Measurements from ENCODE around the gene CNOT10.
"Not testable (repeated sequence)": the region's sequence is repeated elsewhere in the genome, so short reads cannot be mapped to it uniquely, and the experiment has no call there.

Gene CNOT10

GRCh38 chr3:32758375-32758753, 73.4 kb downstream of the CNOT10 start:
- no peak for DNase-seq (ENCODE audit: low spot score)

DNA sequence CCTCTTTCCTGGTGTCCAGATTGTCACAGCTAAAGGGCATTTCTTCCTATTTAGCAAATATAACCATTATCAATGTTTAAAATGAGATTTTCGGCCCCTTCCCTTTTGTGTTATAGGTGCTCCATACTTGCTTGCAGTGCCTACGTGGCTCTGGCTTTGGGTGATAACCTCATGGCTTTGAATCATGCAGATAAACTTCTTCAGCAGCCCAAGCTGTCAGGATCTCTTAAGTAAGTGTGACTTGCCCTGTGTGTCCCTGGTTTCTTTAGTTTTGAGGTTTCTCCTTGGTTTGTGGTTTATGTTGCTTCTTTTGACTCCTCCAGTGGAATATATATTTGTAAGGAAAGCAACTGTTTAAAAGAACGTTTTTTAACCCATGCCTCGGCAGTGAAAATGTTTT, 74.4 kb downstream of the CNOT10 start:
- no peak for DNase-seq (ENCODE audit: low spot score)

DNA sequence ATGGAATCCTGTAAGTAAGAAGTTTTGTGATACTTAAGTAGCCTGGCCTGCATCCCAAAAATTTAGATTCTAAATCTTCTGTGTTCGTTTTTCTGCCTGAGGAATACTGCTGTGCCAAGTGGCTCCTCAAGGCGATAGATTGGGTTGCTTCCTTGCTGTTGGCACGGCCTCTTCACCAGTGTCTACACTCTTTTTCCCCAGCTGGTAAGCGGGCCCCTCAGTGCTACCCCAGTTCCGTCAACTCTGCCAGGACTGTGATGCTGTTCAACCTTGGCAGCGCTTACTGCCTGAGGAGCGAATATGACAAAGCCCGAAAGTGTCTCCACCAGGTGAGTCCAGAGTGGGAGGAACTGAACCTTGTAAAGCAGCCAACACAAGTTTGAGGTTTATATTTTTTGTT, 79.5 kb downstream of the CNOT10 start:
- DNase-seq (ENCODE audit: low spot score) = no peak

DNA sequence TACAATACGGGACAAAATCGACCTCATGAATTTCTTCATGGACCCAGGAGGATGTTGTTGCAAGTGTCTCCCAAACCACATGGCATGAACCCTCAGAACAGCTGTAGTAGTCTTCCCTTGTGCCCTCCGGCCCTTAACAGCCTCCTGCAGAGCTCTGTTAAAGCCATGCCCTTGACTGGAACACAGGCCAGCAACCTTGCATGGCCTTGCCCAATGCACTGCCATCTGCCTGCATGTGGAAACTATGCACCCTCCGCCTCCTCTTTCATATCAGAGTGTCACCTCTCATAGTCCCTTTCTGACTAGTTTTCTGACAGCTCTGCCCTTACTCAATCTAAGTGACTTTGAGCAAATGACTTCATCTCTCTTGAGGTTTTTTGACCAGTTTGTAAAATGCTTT, 93.4 kb downstream of the CNOT10 start:
- DNase-seq (ENCODE audit: low spot score) = no peak

- DNase-seq (ENCODE audit: low spot score) = no peak
Measured at GRCh38 chr3:32780071-32780734, 95.2 kb downstream of the CNOT10 start.

DNA sequence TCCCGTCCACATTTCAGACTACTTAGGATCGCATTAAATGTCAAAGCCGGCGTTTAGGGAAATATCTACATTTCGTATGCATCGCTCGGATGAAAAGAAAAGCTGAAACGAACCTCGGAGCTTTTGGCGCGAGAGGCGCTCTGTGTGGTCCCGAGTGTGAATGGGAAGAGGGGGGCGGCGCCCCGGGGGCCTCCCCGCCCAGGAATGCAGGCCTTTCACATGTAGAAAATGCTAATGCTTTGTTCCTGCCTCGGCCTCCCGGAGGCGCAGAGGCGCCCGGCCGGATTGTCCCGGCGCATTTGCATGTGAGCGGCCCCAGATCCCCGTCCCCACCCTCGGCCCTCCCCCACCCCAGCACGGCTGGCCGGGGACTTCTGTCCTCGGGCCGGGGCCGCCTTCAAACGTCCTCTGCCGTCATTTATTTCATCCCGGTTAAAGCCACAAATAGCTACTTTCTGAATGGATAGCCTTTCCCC, 95.8 kb downstream of the CNOT10 start:
- peak; percentile 68 for DNase-seq (ENCODE audit: low spot score)

DNA sequence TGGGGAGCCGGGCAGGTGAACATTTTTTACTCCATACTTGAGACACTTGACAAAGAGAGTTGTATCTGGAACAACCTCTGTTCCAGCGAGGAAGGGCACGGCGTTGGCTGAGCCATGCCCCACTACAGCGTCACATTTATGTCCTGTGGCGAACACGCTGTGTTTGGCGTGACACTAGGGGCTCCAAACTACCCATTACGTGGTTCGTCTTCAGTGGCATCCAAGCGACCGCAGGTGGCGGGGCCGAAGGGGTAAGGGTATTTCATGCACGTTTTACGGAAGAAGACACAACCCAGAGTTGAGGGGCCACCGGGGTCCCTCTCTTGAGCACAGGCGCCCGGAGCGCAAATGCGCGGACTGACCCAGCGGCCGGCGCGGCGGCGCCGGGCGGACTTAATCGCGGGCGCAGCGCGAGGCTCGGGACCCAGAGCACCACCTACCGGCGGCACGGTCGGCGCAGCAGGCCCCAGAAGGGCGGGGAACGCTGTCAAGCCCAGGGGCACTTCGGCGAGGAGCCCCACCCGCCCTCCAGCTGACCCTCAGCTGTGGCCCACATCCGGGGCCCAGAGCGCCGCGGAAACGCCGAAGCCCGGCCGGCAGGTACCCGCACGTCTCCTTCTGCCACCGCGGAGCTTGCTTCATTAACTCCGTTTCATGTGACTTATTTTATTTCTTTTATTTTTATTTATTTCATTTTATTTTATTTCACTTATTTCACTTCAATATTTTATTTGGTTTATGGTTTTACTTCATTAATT, 96.4 kb downstream of the CNOT10 start:
- DNase-seq (ENCODE audit: low spot score) = peak; percentile 83

GRCh38 chr3:32781969-32782270, 96.9 kb downstream of the CNOT10 start:
- not testable (repeated sequence) for DNase-seq (ENCODE audit: low spot score)

DNA sequence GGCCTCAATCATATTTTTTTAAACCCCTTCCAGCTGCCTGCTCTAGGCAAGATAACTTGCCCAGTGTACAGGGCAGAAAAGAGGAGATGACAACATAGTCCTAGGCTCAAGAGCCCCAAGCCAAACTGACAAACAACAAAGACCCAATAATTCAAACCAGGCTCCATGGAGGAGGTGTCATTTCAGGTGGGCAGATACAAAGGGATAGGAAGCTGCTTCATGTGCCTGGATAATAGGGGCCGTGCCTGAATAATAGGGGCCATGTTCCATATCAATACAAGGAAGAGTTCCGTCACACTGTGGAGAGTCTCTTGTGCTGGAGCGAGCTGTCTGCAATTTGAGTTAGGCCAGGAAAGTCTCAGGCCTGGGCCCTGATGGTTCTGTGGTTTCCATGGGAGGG, 97.4 kb downstream of the CNOT10 start:
- DNase-seq (ENCODE audit: low spot score) = no peak

DNA sequence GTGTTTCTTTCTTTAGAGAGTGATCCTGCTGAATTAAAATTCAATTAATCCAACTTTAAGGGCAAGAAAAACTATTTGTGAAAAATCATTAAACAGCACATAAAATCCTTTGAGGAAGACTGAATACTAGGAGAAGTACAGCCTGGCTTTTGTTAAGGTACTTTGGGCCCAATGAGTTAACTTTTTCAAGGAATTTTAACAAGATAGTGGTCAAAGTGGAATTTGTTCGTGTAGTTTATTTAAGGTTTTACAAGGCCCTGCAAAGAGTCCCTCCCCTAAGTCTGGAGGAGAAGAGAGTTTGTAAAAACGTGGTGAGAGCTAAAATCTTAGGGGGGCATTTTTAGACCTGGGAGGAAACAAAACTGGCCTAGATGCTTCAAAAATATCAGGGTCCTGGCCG, 106.8 kb downstream of the CNOT10 start:
- no peak for DNase-seq (ENCODE audit: low spot score)

- peak; percentile 59 for DNase-seq (ENCODE audit: low spot score)
Measured at GRCh38 chr3:32794487-32795308, 109.7 kb downstream of the CNOT10 start.

DNA sequence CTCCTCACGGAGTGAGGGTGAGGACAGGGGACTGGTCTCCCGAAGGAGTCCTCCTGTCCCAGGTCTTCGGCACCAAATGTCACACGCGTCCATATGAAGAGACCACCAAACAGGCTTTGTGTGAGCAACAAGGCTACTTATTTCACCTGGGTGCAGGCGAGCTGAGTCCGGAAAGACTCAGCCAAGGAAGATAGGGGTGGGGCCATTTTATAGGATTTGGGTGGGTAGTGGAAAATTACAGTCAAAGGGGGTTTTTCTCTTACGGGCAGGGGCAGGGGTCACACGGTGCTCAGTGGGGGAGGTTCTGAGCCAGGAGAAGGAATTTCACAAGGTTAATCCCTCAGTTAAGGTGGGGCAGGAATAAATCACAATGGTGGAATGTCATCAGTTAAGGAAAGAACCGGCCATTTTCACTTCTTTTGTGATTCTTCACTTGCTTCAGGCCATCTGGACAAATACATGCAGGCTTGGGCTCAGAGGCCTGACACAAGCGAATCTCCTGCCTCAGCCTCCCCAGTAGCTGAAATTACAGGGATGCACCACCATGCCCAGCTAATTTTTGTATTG, 111.5 kb downstream of the CNOT10 start:
- not testable (repeated sequence) for DNase-seq (ENCODE audit: low spot score)

GRCh38 chr3:32797776-32798175, 112.8 kb downstream of the CNOT10 start:
- peak; percentile 33 for DNase-seq (ENCODE audit: low spot score)

DNA sequence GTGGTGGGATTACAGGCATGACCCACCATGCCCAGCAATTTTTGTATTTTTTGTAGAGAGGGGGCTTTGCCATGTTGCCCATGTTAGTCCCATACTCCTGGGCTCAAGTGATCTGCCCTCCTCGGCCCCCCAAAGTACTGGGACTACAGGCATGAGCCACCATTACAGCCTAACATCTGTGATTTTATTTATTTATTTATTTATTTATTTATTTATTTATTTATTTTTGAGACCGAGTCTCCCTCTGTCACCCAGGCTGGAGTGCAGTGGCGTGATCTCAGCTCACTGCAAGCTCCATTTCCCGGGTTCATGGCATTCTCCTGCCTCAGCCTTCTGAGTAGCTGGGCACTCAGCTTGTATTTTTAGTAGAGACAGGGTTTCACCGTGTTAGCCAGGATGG, 116.5 kb downstream of the CNOT10 start:
- DNase-seq (ENCODE audit: low spot score) = not testable (repeated sequence)

DNA sequence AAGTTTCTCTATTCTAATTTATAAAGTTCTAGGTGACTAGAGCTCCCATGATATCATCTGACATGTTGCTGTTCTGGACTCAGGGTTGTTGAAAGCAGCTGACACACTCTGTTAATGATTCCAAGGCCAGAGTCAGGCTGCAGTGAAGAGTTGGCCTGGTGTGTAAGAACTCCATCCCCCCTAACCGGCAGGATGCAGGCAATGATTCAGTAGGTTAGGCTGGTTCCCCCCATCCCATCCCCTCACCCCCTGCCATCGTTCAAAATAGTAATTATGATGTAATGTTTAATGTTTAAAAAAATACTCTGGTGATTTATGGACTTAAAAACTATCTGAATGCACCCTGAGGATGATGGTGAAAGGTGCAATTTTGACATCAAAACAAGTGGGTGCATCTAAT, 128.2 kb downstream of the CNOT10 start:
- peak; percentile 93 for DNase-seq (ENCODE audit: low spot score)

DNA sequence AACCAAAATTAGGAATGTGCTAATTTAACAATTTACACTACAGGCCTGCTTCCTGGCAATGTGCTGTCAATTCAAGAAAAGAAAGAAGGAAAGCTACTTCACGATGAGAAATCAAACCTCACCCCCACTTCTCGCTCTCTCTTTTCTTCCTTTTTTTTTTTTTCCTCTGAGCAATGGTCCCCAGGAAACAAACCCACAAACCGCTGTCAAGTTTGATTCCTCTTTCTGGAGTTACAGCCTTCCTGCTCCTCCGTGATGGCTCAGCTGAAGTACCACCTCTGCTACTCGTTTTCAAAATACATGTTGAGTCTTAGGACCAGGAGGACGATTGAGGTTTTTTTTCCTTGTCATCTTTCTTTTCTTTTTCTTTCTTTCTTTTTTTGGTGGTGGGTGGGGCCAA, 129.4 kb downstream of the CNOT10 start:
- DNase-seq (ENCODE audit: low spot score) = no peak

- DNase-seq (ENCODE audit: low spot score) = peak; percentile 15
Measured at GRCh38 chr3:32815841-32816438, 131.0 kb downstream of the CNOT10 start.

DNA sequence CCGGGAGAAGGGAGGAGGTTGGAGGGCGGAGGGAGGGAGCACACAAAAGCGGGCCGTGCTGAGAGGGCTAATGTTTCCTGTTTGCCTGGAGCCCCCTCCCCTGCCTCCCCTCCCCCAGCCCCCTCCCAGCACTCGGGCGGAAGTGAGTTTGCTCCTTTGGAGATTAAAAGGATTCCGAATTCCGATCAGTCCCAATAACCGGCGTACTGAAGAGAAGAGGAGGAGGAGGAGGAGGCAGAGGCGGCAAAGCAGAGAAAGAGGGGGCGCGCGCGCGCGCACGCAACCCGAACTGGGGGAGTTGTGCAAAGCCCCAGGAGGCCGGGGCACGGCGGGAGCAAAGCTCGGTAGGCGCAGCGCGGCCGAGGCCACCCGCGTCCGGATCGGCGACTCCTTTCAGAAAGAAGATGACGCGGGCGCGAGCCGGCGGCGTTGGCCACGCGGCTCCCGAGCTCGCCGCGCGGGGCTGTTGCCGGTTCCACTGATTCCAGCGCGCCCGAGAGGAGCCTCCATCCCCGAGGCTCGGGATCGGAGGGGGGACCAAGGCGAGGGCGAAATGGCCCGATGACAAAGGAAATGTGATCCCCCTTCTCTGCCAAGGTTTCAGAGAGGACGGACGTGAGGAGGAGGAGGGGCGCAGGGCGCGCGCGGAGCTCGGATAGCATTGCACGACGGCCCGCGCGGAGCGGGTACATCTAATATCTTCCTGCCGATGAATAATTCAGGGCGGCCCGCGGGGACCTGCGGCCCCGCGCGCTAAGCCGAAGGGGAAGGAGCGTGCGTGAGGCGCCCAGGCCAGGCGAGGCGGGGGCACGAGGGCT, 131.7 kb downstream of the CNOT10 start:
- DNase-seq (ENCODE audit: low spot score) = peak; percentile 40

GRCh38 chr3:32817257-32817557, 132.2 kb downstream of the CNOT10 start:
- no peak for DNase-seq (ENCODE audit: low spot score)

GRCh38 chr3:32817558-32818228, 132.7 kb downstream of the CNOT10 start, which contains the start of gene TRIM71:
Gene TRIM71, plus strand, starts transcription at chr3:32817997. Its CDS starts 84 bp downstream, at chr3:32818081.
- peak; percentile 55 for DNase-seq (ENCODE audit: low spot score)

All from kidney tubule cell (primary cell).